T-helper 1 cell treated with Interleukin-12 subunit alpha and Interleukin-12 subunit beta and Interleukin-4 antibody, amounts not matched to agents 30 μg/mL and 1 μg/mL, for 36 hours (primary cell): ENCODE results near the gene TENT5A.

ENCODE experiments used
- H3K27ac Mint-ChIP-seq: one replicate; pipeline ENCODE4 v1.8.0; 2021; ENCODE audit warnings: mild to moderate bottlenecking, mixed read lengths
- H3K27me3 Mint-ChIP-seq: one replicate; pipeline ENCODE4 v1.8.0; 2021; ENCODE audit warnings: low read depth, mixed read lengths
- H3K36me3 Mint-ChIP-seq: one replicate; pipeline ENCODE4 v1.8.0; 2021; ENCODE audit warnings: low read depth, mixed read lengths
- H3K4me1 Mint-ChIP-seq: one replicate; pipeline ENCODE4 v1.8.0; 2021; ENCODE audit warnings: low read depth, mixed read lengths
- H3K4me3 Mint-ChIP-seq: one replicate; pipeline ENCODE4 v1.8.0; 2021; ENCODE audit warnings: mild to moderate bottlenecking, moderate library complexity, mixed read lengths
- H3K9me3 Mint-ChIP-seq: one replicate; pipeline ENCODE4 v1.8.0; 2021; ENCODE audit warnings: mixed read lengths

TENT5A gene

GRCh38 chr6:81763968-81764367, 11.5 kb upstream of the TENT5A start:
- H3K27ac Mint-ChIP-seq: no peak overlapping the region

GRCh38 chr6:81763051-81763450, 10.6 kb upstream of the TENT5A start:
- peaks cover 16% of the 10 kb centered on the region for H3K27me3 Mint-ChIP-seq
- no peak overlapping the region for H3K4me3 Mint-ChIP-seq
- H3K9me3 Mint-ChIP-seq: no peaks in the 10 kb centered on the region
- no peak overlapping the region for H3K27ac Mint-ChIP-seq
- H3K4me1 Mint-ChIP-seq: no peaks in the 10 kb centered on the region
- no peaks in the 10 kb centered on the region for H3K36me3 Mint-ChIP-seq

More at GRCh38 chr6:81763968-81764367, 11.5 kb upstream of the TENT5A start:
- H3K4me1 Mint-ChIP-seq: no peaks in the 10 kb centered on the region
- no peaks in the 10 kb centered on the region for H3K36me3 Mint-ChIP-seq
- no peak overlapping the region for H3K4me3 Mint-ChIP-seq
- no peaks in the 10 kb centered on the region for H3K9me3 Mint-ChIP-seq
- peaks cover 14% of the 10 kb centered on the region for H3K27me3 Mint-ChIP-seq

- no peak overlapping the region for H3K27ac Mint-ChIP-seq
- peaks cover 19% of the 10 kb centered on the region for H3K27me3 Mint-ChIP-seq
- no peak overlapping the region for H3K4me3 Mint-ChIP-seq
- no peaks in the 10 kb centered on the region for H3K4me1 Mint-ChIP-seq
- no peaks in the 10 kb centered on the region for H3K9me3 Mint-ChIP-seq
- H3K36me3 Mint-ChIP-seq: no peaks in the 10 kb centered on the region
Measured at GRCh38 chr6:81762606-81763005, 10.1 kb upstream of the TENT5A start.

DNA sequence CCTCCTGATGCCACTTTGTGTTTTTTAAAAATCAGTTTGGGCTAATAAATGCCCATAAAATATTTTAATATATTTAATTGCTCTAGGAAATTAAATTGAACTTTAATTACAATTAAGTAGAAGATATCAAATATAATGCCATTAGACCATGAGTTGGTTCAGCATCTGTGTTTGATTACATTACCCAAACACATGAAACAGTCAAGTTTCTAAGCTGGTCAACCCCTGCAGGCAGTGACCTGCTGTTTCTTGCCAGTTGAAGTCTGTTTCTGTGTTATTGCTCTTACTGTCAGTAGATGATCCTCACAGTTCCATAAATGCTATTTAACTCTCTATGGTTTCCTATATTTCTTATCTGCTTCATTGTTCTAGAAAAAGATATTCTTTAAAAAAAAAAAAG, 9.7 kb upstream of the TENT5A start:
- H3K4me1 Mint-ChIP-seq: no peaks in the 10 kb centered on the region
- no peak overlapping the region for H3K27ac Mint-ChIP-seq
- no peaks in the 10 kb centered on the region for H3K36me3 Mint-ChIP-seq
- no peak overlapping the region for H3K4me3 Mint-ChIP-seq
- peaks cover 20% of the 10 kb centered on the region for H3K27me3 Mint-ChIP-seq
- H3K9me3 Mint-ChIP-seq: no peaks in the 10 kb centered on the region

- no peak overlapping the region for H3K27ac Mint-ChIP-seq
- no peak overlapping the region for H3K4me3 Mint-ChIP-seq
- H3K4me1 Mint-ChIP-seq: no peaks in the 10 kb centered on the region
- H3K9me3 Mint-ChIP-seq: no peaks in the 10 kb centered on the region
- H3K27me3 Mint-ChIP-seq: peaks cover 26% of the 10 kb centered on the region
- H3K36me3 Mint-ChIP-seq: no peaks in the 10 kb centered on the region
Measured at GRCh38 chr6:81761197-81761596, 8.7 kb upstream of the TENT5A start.

GRCh38 chr6:81759782-81760181, 7.3 kb upstream of the TENT5A start:
- peaks cover 26% of the 10 kb centered on the region for H3K27me3 Mint-ChIP-seq
- no peaks in the 10 kb centered on the region for H3K4me1 Mint-ChIP-seq
- no peaks in the 10 kb centered on the region for H3K36me3 Mint-ChIP-seq
- no peak overlapping the region for H3K4me3 Mint-ChIP-seq
- H3K27ac Mint-ChIP-seq: no peak overlapping the region
- H3K9me3 Mint-ChIP-seq: no peaks in the 10 kb centered on the region

DNA sequence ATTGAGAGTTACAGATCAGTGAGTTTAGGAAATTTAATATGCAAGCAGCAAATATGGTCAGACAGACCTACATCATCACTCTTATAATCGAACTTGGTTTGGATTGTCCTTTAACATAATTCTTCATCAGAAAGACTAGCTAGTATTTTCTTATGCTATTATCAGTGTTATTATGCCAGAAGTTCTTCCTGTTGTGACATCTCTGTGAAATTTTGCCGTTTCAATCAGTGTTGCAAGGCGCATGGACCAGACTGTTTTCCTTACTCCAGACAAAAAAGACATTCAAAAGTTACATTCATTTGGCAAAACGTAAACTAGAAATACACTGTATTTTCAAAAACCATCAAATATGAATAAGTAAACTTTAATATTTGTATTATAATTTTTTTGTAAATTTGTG, 5.7 kb upstream of the TENT5A start:
- H3K27ac Mint-ChIP-seq: no peak overlapping the region
- peaks cover 34% of the 10 kb centered on the region for H3K27me3 Mint-ChIP-seq
- H3K4me1 Mint-ChIP-seq: no peaks in the 10 kb centered on the region
- H3K9me3 Mint-ChIP-seq: no peaks in the 10 kb centered on the region
- H3K36me3 Mint-ChIP-seq: no peaks in the 10 kb centered on the region
- no peak overlapping the region for H3K4me3 Mint-ChIP-seq

GRCh38 chr6:81756690-81757089, 4.2 kb upstream of the TENT5A start:
- Mint-ChIP-seq H3K27ac (no peak overlapping the region), H3K36me3 (no peaks in the 10 kb centered on the region), H3K4me1 (peaks cover 3% of the 10 kb centered on the region), H3K27me3 (peaks cover 42% of the 10 kb centered on the region), H3K9me3 (no peaks in the 10 kb centered on the region), H3K4me3 (no peak overlapping the region)

GRCh38 chr6:81755551-81755950, 3.1 kb upstream of the TENT5A start:
- peaks cover 10% of the 10 kb centered on the region for H3K4me1 Mint-ChIP-seq
- no peak overlapping the region for H3K4me3 Mint-ChIP-seq
- no peak overlapping the region for H3K27ac Mint-ChIP-seq
- H3K9me3 Mint-ChIP-seq: no peaks in the 10 kb centered on the region
- peaks cover 53% of the 10 kb centered on the region for H3K27me3 Mint-ChIP-seq
- no peaks in the 10 kb centered on the region for H3K36me3 Mint-ChIP-seq

DNA sequence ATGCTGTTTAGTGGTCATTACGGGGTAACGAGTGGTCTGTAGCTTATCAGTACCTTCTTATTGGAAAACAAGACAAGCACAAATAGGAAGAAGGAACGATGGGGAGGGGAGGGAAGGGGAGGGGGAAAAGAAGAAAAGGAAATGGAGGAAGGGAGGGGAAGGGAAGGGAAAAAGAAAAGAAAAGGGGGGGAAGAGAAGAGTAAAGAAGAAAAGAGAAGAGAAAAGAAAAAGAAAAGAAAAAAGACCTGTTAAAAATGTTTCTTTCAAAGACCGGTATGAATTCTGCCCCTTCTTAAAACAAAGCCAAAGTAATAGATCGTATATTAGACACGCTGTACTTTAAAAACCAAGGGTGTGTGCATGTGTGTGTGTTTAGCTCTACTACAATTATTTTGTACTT, 2.4 kb upstream of the TENT5A start:
- Mint-ChIP-seq H3K9me3 (no peaks in the 10 kb centered on the region), H3K27ac (no peak overlapping the region), H3K4me3 (no peak overlapping the region), H3K27me3 (peaks cover 59% of the 10 kb centered on the region), H3K36me3 (no peaks in the 10 kb centered on the region), H3K4me1 (peaks cover 11% of the 10 kb centered on the region)

- Mint-ChIP-seq H3K27me3 (peaks cover 65% of the 10 kb centered on the region), H3K9me3 (no peaks in the 10 kb centered on the region), H3K4me3 (peak overlapping the region; percentile 91), H3K4me1 (peaks cover 11% of the 10 kb centered on the region), H3K36me3 (peaks cover 1% of the 10 kb centered on the region), H3K27ac (peak overlapping the region; percentile 11)
Measured at GRCh38 chr6:81753711-81754577, 1.5 kb upstream of the TENT5A start.

- Mint-ChIP-seq H3K4me3 (peak overlapping the region; percentile 91), H3K27ac (peak overlapping the region; percentile 81), H3K9me3 (no peaks in the 10 kb centered on the region), H3K27me3 (peaks cover 64% of the 10 kb centered on the region), H3K36me3 (peaks cover 1% of the 10 kb centered on the region), H3K4me1 (peaks cover 11% of the 10 kb centered on the region)
Measured at GRCh38 chr6:81752921-81753710, 635 bp upstream of the TENT5A start.

- H3K4me1 Mint-ChIP-seq: peaks cover 11% of the 10 kb centered on the region
- H3K27me3 Mint-ChIP-seq: peaks cover 50% of the 10 kb centered on the region
- no peaks in the 10 kb centered on the region for H3K9me3 Mint-ChIP-seq
- peak overlapping the region; percentile 91 for H3K4me3 Mint-ChIP-seq
- peaks cover 1% of the 10 kb centered on the region for H3K36me3 Mint-ChIP-seq
- H3K27ac Mint-ChIP-seq: no peak overlapping the region
Measured at GRCh38 chr6:81751388-81752083, 945 bp downstream of the TENT5A start.

GRCh38 chr6:81750681-81751387, 1.6 kb downstream of the TENT5A start:
- peaks cover 49% of the 10 kb centered on the region for H3K27me3 Mint-ChIP-seq
- H3K4me1 Mint-ChIP-seq: peaks cover 11% of the 10 kb centered on the region
- no peak overlapping the region for H3K27ac Mint-ChIP-seq
- H3K36me3 Mint-ChIP-seq: peaks cover 1% of the 10 kb centered on the region
- H3K9me3 Mint-ChIP-seq: no peaks in the 10 kb centered on the region
- peak overlapping the region; percentile 91 for H3K4me3 Mint-ChIP-seq
